Tibial nerve (tissue), 4 donors: ENCODE data around the gene NEO1. TPM values are rescaled to one million over a fixed set of nuclear protein-coding genes. Genes with fewer than 3 reads are reported as not detected.

Source experiments
- DNase-seq, 2 donors: peaks; one replicate each; pipeline ENCODE4 v3.0.0-alpha.2; 2019; ENCODE audit warnings: low spot score in 2 of 2
- H3K27ac ChIP-seq, 4 donors: fragments of 200-600 bp; sonication (generic) in 3 of 4; one replicate each; pipeline ENCODE4 v1.5.1; 2017 to 2019; ENCODE audit warnings: mild to moderate bottlenecking in 1 of 4
- H3K27me3 ChIP-seq, 2 donors: fragments of 200-600 bp; sonication (generic) in 1 of 2; one replicate each; pipeline versions ENCODE4 v1.5.1 to v1.6.0; 2017 to 2019
- H3K36me3 ChIP-seq, 3 donors: fragments of 200-600 bp; sonication (generic); one replicate each; pipeline ENCODE4 v1.5.1; 2018 to 2019
- H3K4me1 ChIP-seq, 4 donors: fragments of 200-600 bp; sonication (generic) in 3 of 4; one replicate each; pipeline ENCODE4 v1.5.1; 2017 to 2019
- H3K4me3 ChIP-seq, 4 donors: fragments of 200-600 bp; sonication (generic) in 3 of 4; one replicate each; pipeline ENCODE4 v1.5.1; 2017 to 2019; ENCODE audit warnings: mild to moderate bottlenecking in 1 of 4, moderate library complexity in 1 of 4
- H3K9me3 ChIP-seq, 4 donors: fragments of 200-600 bp; sonication (generic) in 3 of 4; one replicate each; pipeline ENCODE4 v1.5.1; 2017 to 2019
- CTCF ChIP-seq, 5 experiments: fragments of 200-600 bp in 3 of 5; fragments of 450-650 bp in 2 of 5; sonication (generic) in 3 of 5; IDR thresholded peaks; one replicate each; pipeline ENCODE4 v1.5.1; 2016 to 2019; ENCODE audit warnings: antibody characterized with exemption in 5 of 5, mild to moderate bottlenecking in 3 of 5, moderate library complexity in 2 of 5
- EP300 ChIP-seq, 2 donors: sonication (generic); formaldehyde crosslinking; IDR thresholded peaks; one replicate each; pipeline ENCODE4 v1.6.1; 2017; ENCODE audit warnings: antibody characterized with exemption in 2 of 2, mild to moderate bottlenecking in 1 of 2
- POLR2A ChIP-seq, 2 donors: fragments of 450-650 bp; IDR thresholded peaks; one replicate each; pipeline ENCODE4 v1.6.1; 2017; ENCODE audit warnings: antibody characterized with exemption in 2 of 2, mild to moderate bottlenecking in 2 of 2, moderate library complexity in 2 of 2
- WGBS, 2 donors: methylation state at CpG; one replicate each; pipeline ENCODE4 v1.1.5; 2018; 5-methylcytosine and 5-hydroxymethylcytosine counted together
- total RNA-seq, 4 donors: library from RNA; depleted of rRNA; stranded (reverse); fragments of >200 nt; gene quantifications; one replicate each; pipeline ENCODE4 v1.1.0, GENCODE V29; 2016

Gene NEO1
- total RNA-seq, 4 donors from 2014 or later = 18.6 to 48.3 (median 41.4) TPM

- Histone ChIP-seq H3K27me3 (peaks cover 0 to 3% of the 10 kb centered on the region in 2 donors), H3K4me1 (peaks cover 0 to 12% (median 0%) of the 10 kb centered on the region in 4 donors), H3K4me3 (no peak overlapping the region), H3K9me3 (no peaks in the 10 kb centered on the region), H3K27ac (no peak overlapping the region), H3K36me3 (no peaks in the 10 kb centered on the region)
- no peak for DNase-seq
- WGBS, 2 donors = 69 to 71% methylated on average over 3 of the region's 3 CpGs
- no peak for TF ChIP-seq CTCF (IDR thresholded peaks at IDR 0.05)
- TF ChIP-seq EP300 (IDR thresholded peaks at IDR 0.05) = no peak
- no peak for TF ChIP-seq POLR2A (IDR thresholded peaks at IDR 0.05)
Observed at GRCh38 chr15:73023071-73023470, 29.2 kb upstream of the NEO1 start.

GRCh38 chr15:73024168-73024567 is 28.1 kb upstream of the NEO1 start:
- H3K4me1 ChIP-seq = peaks cover 0 to 23% (median 0%) of the 10 kb centered on the region in 4 donors
- no peak for DNase-seq
- H3K27ac ChIP-seq = no peak overlapping the region
- H3K4me3 ChIP-seq = no peak overlapping the region
- TF ChIP-seq CTCF (IDR thresholded peaks at IDR 0.05) = no peak
- TF ChIP-seq EP300 (IDR thresholded peaks at IDR 0.05) = no peak
- no peak for TF ChIP-seq POLR2A (IDR thresholded peaks at IDR 0.05)
- peaks cover 0 to 3% of the 10 kb centered on the region in 2 donors for H3K27me3 ChIP-seq
- no peaks in the 10 kb centered on the region for H3K9me3 ChIP-seq
- WGBS, 2 donors = 94 to 96% methylated on average over 4 of the region's 4 CpGs
- H3K36me3 ChIP-seq = no peaks in the 10 kb centered on the region

- DNase-seq = no peak
- TF ChIP-seq EP300 (IDR thresholded peaks at IDR 0.05) (no peak), CTCF (IDR thresholded peaks at IDR 0.05) (no peak), POLR2A (IDR thresholded peaks at IDR 0.05) (no peak)
- Histone ChIP-seq H3K4me3 (no peak overlapping the region), H3K27ac (no peak overlapping the region), H3K4me1 (peaks cover 0 to 19% (median 0%) of the 10 kb centered on the region in 4 donors), H3K27me3 (peaks cover 0 to 9% of the 10 kb centered on the region in 2 donors), H3K9me3 (no peaks in the 10 kb centered on the region), H3K36me3 (no peaks in the 10 kb centered on the region)
- 43 to 54% methylated on average over 3 to 4 of the region's 4 CpGs for WGBS, 2 donors
Observed at GRCh38 chr15:73026511-73027054, 25.7 kb upstream of the NEO1 start.

- H3K4me1 ChIP-seq = peaks cover 0 to 14% (median 0%) of the 10 kb centered on the region in 4 donors
- no peak for DNase-seq
- peaks cover 0 to 9% of the 10 kb centered on the region in 2 donors for H3K27me3 ChIP-seq
- no peaks in the 10 kb centered on the region for H3K36me3 ChIP-seq
- H3K27ac ChIP-seq = no peak overlapping the region
- 83 to 90% methylated on average over 6 of the region's 6 CpGs for WGBS, 2 donors
- TF ChIP-seq CTCF (IDR thresholded peaks at IDR 0.05) (no peak), POLR2A (IDR thresholded peaks at IDR 0.05) (no peak), EP300 (IDR thresholded peaks at IDR 0.05) (no peak)
- H3K9me3 ChIP-seq = no peaks in the 10 kb centered on the region
- H3K4me3 ChIP-seq = no peak overlapping the region
Observed at GRCh38 chr15:73028031-73028430, 24.2 kb upstream of the NEO1 start.

GRCh38 chr15:73028831-73029451 is 23.3 kb upstream of the NEO1 start:
- TF ChIP-seq EP300 (IDR thresholded peaks at IDR 0.05) (no peak), CTCF (IDR thresholded peaks at IDR 0.05) (no peak), POLR2A (IDR thresholded peaks at IDR 0.05) (no peak)
- Histone ChIP-seq H3K27ac (peak overlapping the region in 1 of 4 donors; percentile 6), H3K4me1 (peaks cover 0 to 14% (median 0%) of the 10 kb centered on the region in 4 donors), H3K36me3 (no peaks in the 10 kb centered on the region), H3K4me3 (no peak overlapping the region), H3K9me3 (no peaks in the 10 kb centered on the region), H3K27me3 (peaks cover 0 to 12% of the 10 kb centered on the region in 2 donors)
- no peak for DNase-seq
- 31 to 36% methylated on average over 7 of the region's 7 CpGs for WGBS, 2 donors
